Large intestine (tissue), 3 donors: ENCODE results near the gene SLC25A21. TPM values are rescaled to one million over a fixed set of nuclear protein-coding genes. Genes with fewer than 3 reads are reported as not detected.

Experiments
- DNase-seq, 2 donors: peaks; one replicate each; pipeline versions ENCODE4 v3.0.0 to v3.0.0-alpha.2; 2013
- H3K27ac ChIP-seq: one replicate; pipeline ENCODE4 v1.5.1; 2013; ENCODE audit warnings: low read length
- H3K27me3 ChIP-seq: 2 replicates; pipeline ENCODE4 v1.6.1; 2013; ENCODE audit warnings: low read length; ENCODE audit not compliant: control insufficient read depth, insufficient read depth
- H3K36me3 ChIP-seq: 2 replicates; pipeline ENCODE4 v1.6.1; 2013; ENCODE audit warnings: low read length; ENCODE audit not compliant: control insufficient read depth, insufficient read depth
- H3K4me1 ChIP-seq: one replicate; pipeline ENCODE4 v1.6.1; 2013; ENCODE audit warnings: low read length; ENCODE audit not compliant: control insufficient read depth, insufficient read depth
- H3K4me3 ChIP-seq: one replicate; pipeline ENCODE4 v1.5.1; 2013; ENCODE audit warnings: low read length
- H3K9me3 ChIP-seq: one replicate; pipeline ENCODE4 v1.6.1; 2013; ENCODE audit warnings: mild to moderate bottlenecking, low read depth, low read length, moderate library complexity; ENCODE audit not compliant: control insufficient read depth
- WGBS: methylation state at CpG from one replicate; pipeline ENCODE4 v1.1.5; 2013; ENCODE audit warnings: low lambda C conversion rate; ENCODE audit not compliant: insufficient coverage; 5-methylcytosine and 5-hydroxymethylcytosine counted together
- polyA plus RNA-seq: library from polyadenylated mRNA; unstranded; fragments of 120-200 nt; gene quantifications from one replicate; pipeline ENCODE4 v1.2.1, GENCODE V29; 2013

Gene SLC25A21
- polyA plus RNA-seq, 1 donor, result 0.58 TPM

DNA sequence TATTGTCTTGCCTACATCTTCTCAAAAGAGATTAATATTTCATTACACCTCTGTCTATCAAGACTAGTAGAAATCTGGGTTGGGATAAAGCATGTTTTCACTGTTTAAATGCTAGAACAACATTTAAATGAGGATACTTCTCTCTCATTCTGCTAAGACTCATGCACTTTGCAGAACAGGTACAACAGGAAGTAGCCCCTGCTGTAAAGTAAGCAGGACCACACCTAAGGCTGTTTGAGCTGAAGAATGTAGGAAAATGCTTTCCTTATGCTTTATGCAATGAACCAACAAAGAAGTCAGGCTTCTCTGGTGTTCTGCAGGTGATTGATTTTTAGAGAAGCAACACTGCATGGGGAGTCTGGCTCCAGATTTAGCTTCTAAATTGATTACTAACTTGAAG lies 421.3 kb downstream of the SLC25A21 start:
- no peak overlapping the region for H3K27ac ChIP-seq
- no peaks in the 10 kb centered on the region for H3K27me3 ChIP-seq
- H3K4me1 ChIP-seq, result no peaks in the 10 kb centered on the region
- H3K9me3 ChIP-seq, result peaks cover 4% of the 10 kb centered on the region
- no peak for DNase-seq
- H3K4me3 ChIP-seq, result no peak overlapping the region
- H3K36me3 ChIP-seq, result no peaks in the 10 kb centered on the region

DNA sequence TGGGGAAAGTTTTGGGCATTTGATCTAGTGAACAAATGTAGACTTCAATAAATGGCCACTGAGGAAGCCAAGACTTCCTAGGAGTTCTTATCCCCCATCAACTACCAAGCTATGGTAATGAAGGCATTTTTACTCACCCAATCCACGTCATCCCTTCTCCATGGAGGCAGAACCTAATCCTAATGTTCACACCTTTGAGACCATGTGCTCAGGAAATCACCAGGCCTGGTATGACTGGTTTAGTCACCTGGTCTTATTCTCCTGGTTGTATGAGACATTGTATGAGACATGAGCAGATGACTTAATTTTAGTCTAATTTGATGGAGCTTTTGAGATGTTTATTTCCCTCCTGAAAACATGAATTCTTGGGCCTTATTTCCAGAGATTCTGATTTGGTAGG lies 422.2 kb downstream of the SLC25A21 start:
- Histone ChIP-seq H3K4me3 (no peak overlapping the region), H3K36me3 (no peaks in the 10 kb centered on the region), H3K27me3 (no peaks in the 10 kb centered on the region), H3K9me3 (peaks cover 4% of the 10 kb centered on the region), H3K27ac (no peak overlapping the region), H3K4me1 (no peaks in the 10 kb centered on the region)
- no CpG with 5 or more reads among the region's 1 CpG for WGBS
- no peak for DNase-seq

DNA sequence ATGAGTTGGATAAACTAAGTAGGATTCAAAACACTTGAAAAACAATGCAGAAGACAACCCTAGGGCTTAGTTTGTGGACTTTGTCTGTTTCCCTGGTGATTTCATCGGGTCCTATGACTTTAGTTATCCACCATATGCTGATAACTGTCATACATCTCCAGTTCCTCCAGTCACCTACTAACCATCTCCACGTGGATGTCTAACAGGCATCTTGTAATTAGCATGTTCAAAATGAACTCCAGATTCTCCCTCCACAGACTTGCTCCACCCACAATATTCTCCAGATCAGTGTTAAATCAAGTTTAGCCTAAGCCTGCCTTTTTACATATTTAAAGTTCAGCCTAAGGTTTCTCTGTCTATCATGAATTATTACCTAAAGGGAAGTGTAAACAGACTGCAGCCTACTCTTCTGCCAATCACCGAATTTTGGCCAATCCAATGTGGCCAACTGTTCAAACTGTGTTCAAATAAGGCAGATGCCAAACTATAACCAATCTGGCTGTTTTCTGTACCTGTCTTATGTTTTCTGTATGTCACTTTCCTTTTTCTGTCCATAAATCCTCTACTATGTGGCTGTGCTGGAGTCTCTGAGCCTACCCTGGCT lies 423.7 kb downstream of the SLC25A21 start:
- H3K36me3 ChIP-seq, result no peaks in the 10 kb centered on the region
- peaks cover 2% of the 10 kb centered on the region for H3K9me3 ChIP-seq
- DNase-seq, result no peak
- H3K27ac ChIP-seq, result no peak overlapping the region
- H3K4me3 ChIP-seq, result no peak overlapping the region
- H3K27me3 ChIP-seq, result no peaks in the 10 kb centered on the region
- WGBS, result no CpG with 5 or more reads among the region's 3 CpGs
- no peaks in the 10 kb centered on the region for H3K4me1 ChIP-seq

DNA sequence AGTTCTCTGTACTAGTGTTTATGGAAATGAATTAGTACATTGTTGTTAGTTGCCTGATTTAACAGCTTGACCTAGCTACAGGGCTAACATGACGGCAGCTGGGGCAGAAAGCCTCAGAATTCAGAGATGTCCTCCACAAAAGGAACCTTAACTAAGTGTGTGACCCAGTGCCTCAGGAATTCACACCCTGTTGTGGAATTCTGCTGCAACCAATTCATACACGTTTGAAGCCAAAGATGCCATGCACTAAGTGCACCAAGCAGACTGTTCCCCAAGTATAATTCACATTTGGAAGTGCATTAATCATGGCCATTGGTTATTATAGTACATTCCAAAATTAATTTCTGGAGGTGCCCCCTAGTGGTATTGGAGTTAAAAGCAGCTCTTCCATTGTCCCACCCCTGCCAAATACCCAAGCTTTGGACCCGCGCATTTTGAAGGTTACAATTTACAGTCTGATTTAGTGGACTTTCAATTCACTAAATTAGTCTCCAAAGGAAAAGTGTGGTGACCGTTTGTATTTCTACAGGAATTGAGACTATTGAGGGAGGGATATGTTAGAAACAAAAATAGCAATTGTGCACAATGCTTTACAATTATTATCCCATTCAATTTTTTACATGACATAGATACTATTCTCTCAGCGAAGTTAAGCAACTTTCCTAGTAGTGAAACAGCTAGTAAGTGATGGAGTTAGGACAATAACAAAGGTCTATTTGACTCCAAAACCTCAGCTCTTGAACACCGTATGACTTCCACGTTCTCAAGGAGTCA lies 424.8 kb downstream of the SLC25A21 start:
- WGBS, result no CpG with 5 or more reads among the region's 8 CpGs
- no peaks in the 10 kb centered on the region for H3K36me3 ChIP-seq
- H3K9me3 ChIP-seq, result no peaks in the 10 kb centered on the region
- H3K27me3 ChIP-seq, result no peaks in the 10 kb centered on the region
- no peak overlapping the region for H3K4me3 ChIP-seq
- no peaks in the 10 kb centered on the region for H3K4me1 ChIP-seq
- no peak for DNase-seq
- no peak overlapping the region for H3K27ac ChIP-seq

DNA sequence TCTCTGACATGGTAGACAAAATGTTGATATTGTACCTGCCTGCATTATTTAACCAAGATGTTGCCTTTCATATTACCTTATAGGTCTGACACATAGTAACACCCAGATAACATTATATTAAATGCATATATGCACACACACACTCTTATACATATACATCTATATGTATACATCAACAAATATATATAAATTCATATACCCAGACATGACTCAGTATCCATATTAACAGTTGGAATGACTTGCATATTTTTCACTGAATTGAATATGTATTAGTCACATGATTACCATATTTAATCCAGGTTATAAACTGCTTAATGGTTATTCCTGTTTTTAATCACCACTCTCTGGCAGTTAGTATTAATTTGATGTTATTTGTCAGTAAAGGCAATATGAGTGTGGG lies 425.5 kb downstream of the SLC25A21 start:
- H3K4me1 ChIP-seq, result no peaks in the 10 kb centered on the region
- no peak for DNase-seq
- no peaks in the 10 kb centered on the region for H3K36me3 ChIP-seq
- H3K4me3 ChIP-seq, result no peak overlapping the region
- H3K27me3 ChIP-seq, result no peaks in the 10 kb centered on the region
- no peaks in the 10 kb centered on the region for H3K9me3 ChIP-seq
- no peak overlapping the region for H3K27ac ChIP-seq

DNA sequence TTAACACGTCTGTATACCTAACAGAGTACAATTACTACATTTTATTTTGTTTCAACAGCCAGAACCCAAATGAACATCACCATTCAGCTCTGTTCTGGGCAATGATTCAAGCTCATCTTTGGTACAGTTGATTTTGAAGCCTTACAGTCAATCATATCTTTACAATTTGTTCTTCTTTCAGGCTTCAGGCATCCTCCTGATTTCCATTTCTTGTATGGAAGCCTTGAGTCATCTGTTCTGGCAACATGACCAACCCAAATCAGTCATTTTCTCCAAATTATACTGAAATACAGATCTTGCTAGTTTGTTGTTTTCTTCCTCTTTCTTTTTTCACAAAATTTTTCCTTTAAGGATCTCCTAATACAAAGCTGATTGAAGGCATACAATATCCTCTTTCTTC lies 430.5 kb downstream of the SLC25A21 start:
- no CpG with 5 or more reads among the region's 1 CpG for WGBS

DNA sequence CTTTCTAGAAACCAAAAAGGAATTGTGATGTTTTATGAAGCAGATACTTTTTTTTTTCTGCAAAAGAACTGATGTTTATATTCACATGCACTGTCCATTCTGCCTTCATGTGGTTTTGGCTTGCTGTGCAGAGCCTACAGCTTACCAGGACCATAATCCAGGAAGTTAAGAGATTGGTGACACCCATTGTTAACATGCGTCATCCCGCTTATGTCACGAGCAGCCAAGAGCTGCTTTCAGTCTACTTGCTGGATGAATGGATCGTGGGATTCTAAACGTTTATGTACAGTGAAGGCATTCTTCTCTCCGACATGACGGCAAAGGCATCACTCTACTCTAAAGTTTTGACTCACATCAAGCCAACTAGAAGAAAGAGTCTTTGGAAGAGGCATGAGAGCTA lies 434.1 kb downstream of the SLC25A21 start:
- H3K4me1 ChIP-seq, result no peaks in the 10 kb centered on the region
- H3K4me3 ChIP-seq, result no peak overlapping the region
- no peaks in the 10 kb centered on the region for H3K9me3 ChIP-seq
- DNase-seq, result no peak
- H3K27ac ChIP-seq, result no peak overlapping the region
- WGBS, result 80% methylated on average over 2 of the region's 7 CpGs
- no peaks in the 10 kb centered on the region for H3K36me3 ChIP-seq
- no peaks in the 10 kb centered on the region for H3K27me3 ChIP-seq

More for the DNA sequence above, 430.5 kb downstream of the SLC25A21 start:
- no peaks in the 10 kb centered on the region for H3K9me3 ChIP-seq
- DNase-seq, result no peak
- H3K27me3 ChIP-seq, result no peaks in the 10 kb centered on the region
- H3K36me3 ChIP-seq, result no peaks in the 10 kb centered on the region
- H3K4me3 ChIP-seq, result no peak overlapping the region
- no peaks in the 10 kb centered on the region for H3K4me1 ChIP-seq
- H3K27ac ChIP-seq, result no peak overlapping the region

DNA sequence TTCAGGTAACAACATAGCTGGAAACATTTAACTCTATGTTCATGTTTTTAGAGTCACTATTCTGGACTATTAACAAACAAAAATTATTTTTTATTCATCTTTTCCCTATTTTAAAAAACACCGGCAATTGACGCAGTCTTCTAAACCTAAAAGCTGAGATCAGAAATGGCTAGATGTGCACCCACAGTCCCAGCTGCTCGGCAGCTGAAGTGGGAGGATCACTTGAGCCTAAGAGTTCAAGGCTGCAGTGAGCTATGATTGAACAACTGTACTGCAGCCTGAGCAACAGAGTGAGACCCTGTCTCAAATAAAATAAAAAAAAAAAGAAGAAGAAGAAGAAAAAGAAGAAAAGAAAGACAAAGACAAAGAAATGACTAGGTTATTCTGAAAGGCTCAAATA lies 446.3 kb downstream of the SLC25A21 start:
- 93% methylated on average over 3 of the region's 3 CpGs for WGBS
- no peaks in the 10 kb centered on the region for H3K4me1 ChIP-seq

DNA sequence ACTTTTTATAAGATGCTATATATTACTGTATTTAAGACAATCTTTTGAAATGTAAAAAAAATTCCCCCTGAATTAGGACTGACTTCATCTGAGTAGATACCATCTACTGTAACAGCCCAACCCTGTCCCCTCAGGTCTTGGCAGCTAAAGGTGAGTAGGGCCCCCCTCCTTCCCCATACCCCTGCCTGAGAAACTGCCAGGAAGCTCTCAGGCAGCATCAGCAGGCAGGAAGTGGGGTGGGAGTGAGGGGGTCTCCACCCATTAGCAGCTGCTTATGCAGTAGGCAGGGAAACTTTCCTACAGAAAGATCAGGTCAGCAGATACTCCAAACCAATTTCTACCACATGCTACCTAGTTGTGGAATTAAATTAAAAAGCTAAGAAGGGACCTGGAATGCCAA lies 448.2 kb downstream of the SLC25A21 start:
- DNase-seq, result no peak
- Histone ChIP-seq H3K4me3 (no peak overlapping the region), H3K27me3 (no peaks in the 10 kb centered on the region), H3K27ac (no peak overlapping the region), H3K9me3 (no peaks in the 10 kb centered on the region), H3K36me3 (no peaks in the 10 kb centered on the region), H3K4me1 (no peaks in the 10 kb centered on the region)

More for the DNA sequence above, 446.3 kb downstream of the SLC25A21 start:
- Histone ChIP-seq H3K4me3 (no peak overlapping the region), H3K27ac (no peak overlapping the region), H3K36me3 (no peaks in the 10 kb centered on the region), H3K9me3 (no peaks in the 10 kb centered on the region), H3K27me3 (no peaks in the 10 kb centered on the region)
- no peak for DNase-seq

DNA sequence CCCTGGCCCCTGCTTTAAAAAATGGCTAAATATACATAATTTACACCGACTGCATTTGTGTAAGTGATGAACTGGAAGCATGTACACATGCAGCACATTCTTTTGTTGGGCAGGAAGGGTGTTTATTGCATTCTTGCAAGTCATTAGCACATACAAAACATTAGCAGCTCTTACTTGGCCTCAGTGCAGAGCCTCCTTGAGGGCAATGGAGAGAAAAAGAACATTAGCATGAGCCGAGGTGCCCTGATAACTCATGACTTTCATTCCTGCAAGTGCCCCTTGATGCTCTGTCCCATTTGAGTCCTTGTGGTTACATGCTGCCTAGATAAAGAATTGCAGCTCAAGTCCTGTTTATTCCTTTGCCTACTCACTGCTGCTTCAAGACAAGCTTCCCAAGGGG lies 448.9 kb downstream of the SLC25A21 start:
- no peaks in the 10 kb centered on the region for H3K36me3 ChIP-seq
- no peak overlapping the region for H3K4me3 ChIP-seq
- H3K4me1 ChIP-seq, result no peaks in the 10 kb centered on the region
- H3K9me3 ChIP-seq, result no peaks in the 10 kb centered on the region
- no CpG with 5 or more reads among the region's 2 CpGs for WGBS
- no peak overlapping the region for H3K27ac ChIP-seq
- DNase-seq, result no peak
- H3K27me3 ChIP-seq, result no peaks in the 10 kb centered on the region

DNA sequence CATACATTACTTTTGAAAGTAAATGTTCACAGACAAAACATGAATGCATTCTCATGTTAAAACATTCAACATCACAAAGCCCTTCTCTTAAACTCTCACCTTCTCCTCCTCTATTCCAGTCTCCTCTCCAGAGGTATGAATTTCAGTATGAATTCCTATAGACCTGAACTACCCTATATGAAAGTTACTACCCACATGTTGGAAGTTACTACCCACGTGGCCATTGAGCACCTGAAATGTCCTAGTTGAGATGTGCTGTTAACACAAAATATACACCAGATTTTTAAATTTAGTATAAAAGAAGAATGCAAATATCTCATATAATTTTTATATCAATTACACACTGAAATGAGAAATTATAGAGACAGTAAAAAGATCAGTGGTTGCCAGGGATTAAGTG lies 450.5 kb downstream of the SLC25A21 start:
- DNase-seq, result no peak

More for the DNA sequence above, 450.5 kb downstream of the SLC25A21 start:
- WGBS, result no CpG with 5 or more reads among the region's 1 CpG
- Histone ChIP-seq H3K4me1 (no peaks in the 10 kb centered on the region), H3K9me3 (no peaks in the 10 kb centered on the region), H3K4me3 (no peak overlapping the region), H3K36me3 (no peaks in the 10 kb centered on the region), H3K27ac (no peak overlapping the region), H3K27me3 (no peaks in the 10 kb centered on the region)
